HG03354 (cell line): ENCODE data around the gene FAM234A.

Experiments
- ATAC-seq: cut with Tn5 transposase; IDR thresholded peaks from one replicate; pipeline ENCODE4 v1.9.1; 2021; ENCODE audit warnings: mild to moderate bottlenecking; ENCODE audit not compliant: unreplicated experiment, poor library complexity, severe bottlenecking

FAM234A gene

GRCh38 chr16:276426-277077 lies 41.9 kb downstream of the FAM234A start:
- no peak for ATAC-seq

GRCh38 chr16:278863-279366 lies 44.3 kb downstream of the FAM234A start:
- no peak for ATAC-seq

- ATAC-seq = no peak
Observed at GRCh38 chr16:279531-279930, 44.9 kb downstream of the FAM234A start.

GRCh38 chr16:280005-280460 lies 45.4 kb downstream of the FAM234A start:
- no peak for ATAC-seq

- no peak for ATAC-seq
Observed at GRCh38 chr16:280552-280951, 45.9 kb downstream of the FAM234A start, which contains the start of gene ARHGDIG. ARHGDIG (plus strand) TSS chr16:280591; CDS start chr16:280681, 90 bp downstream.

GRCh38 chr16:280991-281659 lies 46.5 kb downstream of the FAM234A start:
- no peak for ATAC-seq

- ATAC-seq = no peak
Observed at GRCh38 chr16:281660-282255, 47.1 kb downstream of the FAM234A start.

- no peak for ATAC-seq
Observed at GRCh38 chr16:282491-282890, 47.9 kb downstream of the FAM234A start.

- ATAC-seq = no peak
Observed at GRCh38 chr16:283033-283805, 48.6 kb downstream of the FAM234A start, which contains the start of gene PDIA2. PDIA2 (plus strand) TSS chr16:283164; CDS start chr16:283170, 6 bp downstream.

- ATAC-seq = no peak
Observed at GRCh38 chr16:284204-285120, 49.8 kb downstream of the FAM234A start.

- no peak for ATAC-seq
Observed at GRCh38 chr16:285146-286055, 50.8 kb downstream of the FAM234A start.

- no peak for ATAC-seq
Observed at GRCh38 chr16:286491-287297, 52.1 kb downstream of the FAM234A start.

- ATAC-seq = no peak
Observed at GRCh38 chr16:287298-287811, 52.7 kb downstream of the FAM234A start.

- no peak for ATAC-seq
Observed at GRCh38 chr16:287981-288920, 53.6 kb downstream of the FAM234A start.

GRCh38 chr16:289395-289997 lies 54.9 kb downstream of the FAM234A start:
- ATAC-seq = no peak
